DMS 273 treated with DMSO at 0.1 percent for 48 hours (cell line): ENCODE results near the gene ECSCR.
"Not testable (repeated sequence)": the region's sequence is repeated elsewhere in the genome, so short reads cannot be mapped to it uniquely, and the experiment has no call there.

Experiments
- DNase-seq: peaks from one replicate; lab custom pipeline; 2025; lab: John Stamatoyannopoulos, UW

The ECSCR gene

DNA sequence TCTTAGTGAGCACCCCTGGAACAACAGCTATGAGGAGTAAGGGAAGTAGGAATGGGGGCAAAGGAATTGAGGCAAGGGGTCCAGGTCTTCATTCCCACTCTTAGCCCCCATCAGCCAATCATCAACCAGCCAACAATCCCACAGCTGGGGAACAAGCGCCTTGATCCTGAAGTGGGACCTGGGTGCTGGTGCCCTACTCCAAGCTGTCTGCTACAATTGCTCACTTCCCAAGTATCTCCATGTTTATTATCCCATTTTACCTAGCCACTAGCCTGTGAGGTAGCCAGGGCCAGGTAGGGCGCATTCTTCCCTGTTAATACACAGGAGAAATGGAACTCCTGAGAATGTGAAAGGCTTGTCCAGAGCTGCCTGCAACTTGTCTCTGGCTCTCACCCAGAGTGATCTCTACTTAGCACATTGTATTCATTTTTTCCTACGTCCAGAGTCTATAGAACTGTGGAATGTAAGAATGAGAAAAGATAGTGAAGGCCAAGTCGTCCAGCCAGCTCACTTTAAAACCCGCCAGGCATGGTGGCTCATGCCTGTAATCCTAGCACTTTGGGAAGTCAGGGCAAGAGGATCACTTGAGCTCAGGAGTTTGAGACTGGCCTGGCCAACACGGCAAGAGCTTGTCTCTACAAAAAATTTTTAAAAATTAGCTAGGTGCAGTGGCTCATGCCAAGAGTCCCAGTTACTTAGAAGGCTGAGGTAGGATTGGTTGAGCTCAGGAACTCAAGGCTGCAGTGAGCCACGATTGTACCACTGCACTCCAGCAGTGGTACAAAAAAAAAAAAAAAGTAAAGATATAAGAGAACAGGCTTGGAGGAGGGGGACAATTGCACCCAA lies 17.0 kb downstream of the ECSCR start:
- no peak for DNase-seq

GRCh38 chr5:139443831-139444453 lies 18.6 kb downstream of the ECSCR start:
- DNase-seq: no peak

- not testable (repeated sequence) for DNase-seq
These were observed 22.1 kb downstream of the ECSCR start for GRCh38 chr5:139440416-139440815.

DNA sequence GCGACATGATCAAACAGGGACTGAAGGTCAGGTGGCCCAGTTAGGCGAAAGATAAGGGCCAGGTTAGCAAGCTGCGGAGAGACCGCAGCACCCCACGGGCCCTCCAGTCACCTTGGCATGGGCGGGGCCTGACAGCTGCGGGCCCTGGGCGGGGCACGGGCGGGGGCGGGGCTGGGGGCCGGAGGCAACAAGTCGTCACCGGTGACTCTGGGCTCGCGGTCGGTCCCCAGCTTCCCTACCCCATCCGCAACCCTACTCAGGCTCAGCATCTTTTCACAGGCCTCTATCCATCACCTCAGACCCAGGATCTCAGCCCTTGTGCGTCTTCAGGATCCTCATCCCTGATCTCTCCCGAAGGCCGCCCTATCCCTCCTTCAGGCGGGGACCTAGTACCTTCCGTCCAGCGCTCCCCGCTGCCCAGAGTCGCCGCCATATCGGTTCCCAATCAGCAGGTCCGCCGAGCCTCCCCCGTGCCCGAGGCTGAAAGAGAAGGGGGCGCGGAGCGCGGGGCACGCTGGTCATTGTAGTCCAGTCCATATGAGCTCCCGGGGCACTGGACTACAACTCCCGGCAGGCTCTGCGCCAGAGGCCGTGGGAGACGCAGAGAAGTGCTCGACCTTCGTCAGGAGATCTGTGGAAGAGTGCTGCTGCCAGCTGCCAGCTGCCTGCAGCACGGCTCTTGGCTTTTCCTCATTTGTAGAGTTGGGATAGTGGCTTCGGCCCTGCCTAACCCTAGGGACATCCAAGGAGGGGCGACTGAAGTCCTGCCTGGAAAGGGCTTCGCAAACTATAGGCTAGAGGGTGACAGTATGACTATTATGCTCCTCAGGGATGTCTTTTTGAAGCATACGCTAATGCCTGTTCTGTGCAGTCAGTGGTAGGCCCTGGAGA lies 23.3 kb downstream of the ECSCR start, which contains the start of gene DNAJC18:
TSS of gene DNAJC18 (minus strand) at position 513 of the 891 bp plus-strand sequence. CDS start at position 433, 80 bp downstream.
- DNase-seq: peak; percentile 87

- no peak for DNase-seq
These were observed 23.9 kb downstream of the ECSCR start for GRCh38 chr5:139438707-139439012.

- no peak for DNase-seq
These were observed 26.9 kb downstream of the ECSCR start for GRCh38 chr5:139435676-139436075.

DNA sequence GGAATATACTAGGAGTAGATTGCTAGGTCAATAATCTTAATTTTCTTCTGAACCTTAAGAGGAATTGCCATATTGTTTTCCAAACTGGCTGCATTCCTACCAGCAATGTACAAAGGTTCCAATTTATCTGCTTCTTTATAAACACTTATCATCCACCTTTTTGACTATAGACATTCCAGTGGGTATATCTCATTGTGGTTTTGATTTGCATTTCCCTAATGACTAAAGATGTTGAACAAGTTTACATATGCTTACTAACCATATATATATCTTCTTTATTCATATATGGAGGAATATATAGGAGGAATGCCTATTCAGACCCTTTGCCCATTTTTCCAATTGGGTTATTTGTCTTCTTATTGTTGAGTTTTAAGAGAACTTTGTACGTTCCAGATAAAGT lies 30.8 kb downstream of the ECSCR start:
- DNase-seq: no peak

GRCh38 chr5:139430015-139430414 lies 32.5 kb downstream of the ECSCR start:
- no peak for DNase-seq

- no peak for DNase-seq
These were observed 36.2 kb downstream of the ECSCR start for GRCh38 chr5:139426203-139426885.

DNA sequence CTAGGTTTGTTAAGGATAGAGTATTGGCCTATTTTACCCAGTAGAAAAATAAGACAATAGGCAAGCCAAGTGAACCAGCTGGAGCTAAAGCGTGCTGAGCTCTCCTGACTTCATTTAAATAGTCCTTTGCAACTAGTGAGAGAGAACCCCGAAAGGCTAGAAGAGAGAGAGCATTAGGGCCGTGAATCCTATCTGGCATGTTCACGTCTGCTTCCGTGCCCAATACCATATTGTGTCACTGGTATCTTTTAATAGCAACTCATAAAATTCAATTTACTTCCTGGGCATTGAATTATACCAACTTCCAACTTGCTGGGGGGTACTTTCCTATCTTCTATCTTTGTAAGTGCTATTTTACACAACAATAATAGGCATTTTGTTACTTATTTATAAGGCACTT lies 37.0 kb downstream of the ECSCR start:
- DNase-seq: no peak

GRCh38 chr5:139422307-139422893 lies 40.1 kb downstream of the ECSCR start:
- peak; percentile 56 for DNase-seq

DNA sequence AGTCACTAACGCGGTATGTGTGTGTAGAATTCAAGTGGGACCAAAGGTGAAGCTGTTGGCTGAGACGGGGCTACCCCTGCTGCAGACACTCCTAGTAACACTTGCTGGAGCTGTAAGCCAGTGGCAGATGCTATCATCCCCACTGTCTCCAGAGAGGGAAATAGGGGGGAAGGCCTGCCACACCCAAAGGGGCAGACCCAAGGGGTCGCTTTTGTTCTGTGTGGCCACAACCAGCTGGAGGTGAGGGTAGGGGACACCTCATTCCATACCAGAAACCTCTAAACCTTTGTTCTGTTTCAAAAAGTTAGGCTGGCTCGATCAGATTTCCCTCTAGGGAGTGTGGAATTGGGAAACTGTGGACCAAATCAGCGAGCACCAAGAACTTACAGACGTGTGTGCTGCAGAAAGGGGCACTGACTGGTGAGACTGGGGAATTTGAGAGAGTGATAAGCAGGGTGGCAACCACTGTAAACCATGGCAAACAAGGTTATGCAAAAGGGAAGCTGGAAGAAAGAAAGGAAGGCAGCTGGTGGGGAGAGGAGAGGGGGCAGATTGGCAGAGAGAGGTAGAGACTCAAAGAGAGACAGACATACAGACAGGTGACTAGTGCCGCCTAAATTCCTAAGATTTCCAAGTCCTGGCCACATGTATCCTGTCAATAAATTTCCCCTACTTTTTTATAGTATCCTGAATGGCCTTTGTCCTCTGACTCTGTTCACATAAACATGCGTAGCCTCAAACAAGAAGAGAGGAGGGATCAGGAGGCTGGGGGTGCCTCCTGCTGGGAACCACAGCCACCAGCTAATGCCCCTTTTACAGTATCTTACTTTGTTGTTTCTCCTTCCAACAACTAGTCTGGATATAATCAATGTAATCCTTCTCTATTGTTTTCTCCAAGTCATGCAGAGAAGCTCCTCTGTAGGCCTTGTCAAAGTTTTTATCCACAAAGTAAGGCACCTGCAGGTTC lies 43.0 kb downstream of the ECSCR start:
- no peak for DNase-seq

DNA sequence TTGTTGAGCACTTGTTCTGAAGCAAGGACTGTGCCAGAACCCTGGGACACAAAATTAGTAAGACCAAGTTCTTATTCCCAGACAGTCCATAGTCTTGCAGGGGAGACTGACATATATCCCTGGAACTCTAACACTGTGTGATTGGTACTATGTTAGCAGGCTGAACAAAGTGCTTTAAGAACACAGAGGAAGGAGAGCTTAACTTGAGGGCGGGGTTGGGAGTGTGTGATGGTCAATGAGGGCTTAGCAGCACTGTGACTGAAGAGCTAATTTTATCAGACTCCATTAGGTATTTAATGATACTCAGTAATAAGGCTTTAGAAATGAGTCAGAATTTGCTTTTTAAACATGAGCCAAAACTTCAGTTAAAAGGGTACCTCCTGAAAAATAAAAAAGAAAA lies 43.8 kb downstream of the ECSCR start:
- no peak for DNase-seq

- DNase-seq: peak; percentile 61
These were observed 45.3 kb downstream of the ECSCR start for GRCh38 chr5:139417214-139417613.

DNA sequence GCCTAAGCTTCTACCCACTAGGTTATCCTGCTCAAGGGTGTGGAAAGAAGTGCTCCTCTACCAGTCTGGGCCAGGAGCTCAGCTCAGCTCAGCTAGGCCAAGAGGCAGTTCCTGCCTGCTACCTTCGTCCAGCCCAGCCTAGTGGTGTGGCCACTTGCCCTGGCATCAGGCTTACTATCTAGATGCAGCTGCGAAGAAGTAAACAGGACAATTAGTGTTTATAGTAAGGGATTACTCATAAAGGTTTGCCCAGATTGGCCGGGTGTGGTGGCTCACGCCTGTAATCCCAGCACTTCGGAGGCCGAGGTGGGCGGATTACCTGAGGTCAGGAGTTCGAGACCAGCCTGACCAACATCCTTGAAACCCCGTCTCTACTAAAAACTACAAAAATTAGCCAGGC lies 45.9 kb downstream of the ECSCR start:
- DNase-seq: no peak

DNA sequence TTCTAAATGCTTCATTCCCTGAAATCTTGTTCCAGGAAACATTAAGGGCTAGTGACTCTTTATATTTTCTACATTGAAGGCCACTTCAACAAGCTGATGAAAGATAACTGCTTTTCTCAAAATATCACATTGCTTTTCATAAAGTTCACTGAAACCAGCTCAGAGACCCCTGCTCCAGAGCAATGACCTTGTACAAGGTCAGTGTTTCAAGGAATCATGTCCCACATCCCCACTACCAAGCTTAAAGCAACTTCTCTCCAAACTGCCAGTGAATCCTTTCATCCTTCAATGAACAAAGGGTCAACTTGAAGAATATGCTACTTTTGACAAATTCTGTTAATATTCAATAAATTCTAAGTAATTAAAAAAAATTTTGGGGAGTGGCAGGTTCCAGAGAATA lies 46.7 kb downstream of the ECSCR start:
- no peak for DNase-seq

GRCh38 chr5:139415221-139415861 lies 47.2 kb downstream of the ECSCR start:
- DNase-seq: peak; percentile 33

DNA sequence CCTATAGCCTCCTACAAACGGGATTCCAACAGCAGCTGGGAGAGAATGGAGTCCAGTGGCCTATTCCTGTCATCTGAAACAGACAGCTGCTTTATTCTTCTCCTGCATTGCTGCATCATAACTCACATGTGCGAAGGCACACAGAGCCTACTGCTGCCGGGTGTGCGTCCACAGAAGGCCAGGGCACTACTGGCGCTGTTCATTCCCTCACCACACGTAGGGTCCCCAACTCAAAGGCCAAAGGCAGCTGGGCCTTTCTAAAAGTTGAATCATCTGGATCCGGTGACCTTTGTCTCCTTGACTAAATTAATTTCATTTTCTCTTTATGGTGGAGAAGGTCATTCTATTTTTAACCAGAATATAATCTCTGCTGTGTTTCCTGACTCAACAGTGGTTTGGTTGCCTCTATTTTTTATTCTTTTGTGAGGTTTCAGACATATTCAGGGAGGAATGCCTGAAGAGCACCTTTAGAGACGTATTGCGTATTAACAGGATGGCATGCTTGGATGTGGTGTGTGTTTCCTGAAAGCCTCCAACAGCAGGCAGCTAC lies 47.9 kb downstream of the ECSCR start:
- no peak for DNase-seq

DNA sequence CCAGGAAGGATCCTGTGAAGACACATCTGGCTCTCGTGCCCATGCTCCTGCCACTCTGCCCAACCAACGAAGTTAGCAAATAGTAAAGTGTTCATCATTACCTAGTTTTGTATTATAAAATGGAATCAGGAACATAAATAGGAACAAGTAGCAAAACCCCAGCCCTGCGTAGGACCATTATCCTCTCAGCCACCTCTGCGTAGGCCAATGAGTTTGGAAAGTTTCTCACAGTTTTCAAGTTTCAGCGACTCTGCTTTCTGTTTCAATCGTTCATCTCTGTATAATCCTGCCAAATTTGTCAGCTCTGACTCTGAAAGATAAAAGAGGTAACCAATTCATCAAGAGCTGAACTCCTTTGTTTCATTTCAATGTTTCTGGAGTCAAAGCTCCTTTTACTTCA lies 48.6 kb downstream of the ECSCR start:
- no peak for DNase-seq

DNA sequence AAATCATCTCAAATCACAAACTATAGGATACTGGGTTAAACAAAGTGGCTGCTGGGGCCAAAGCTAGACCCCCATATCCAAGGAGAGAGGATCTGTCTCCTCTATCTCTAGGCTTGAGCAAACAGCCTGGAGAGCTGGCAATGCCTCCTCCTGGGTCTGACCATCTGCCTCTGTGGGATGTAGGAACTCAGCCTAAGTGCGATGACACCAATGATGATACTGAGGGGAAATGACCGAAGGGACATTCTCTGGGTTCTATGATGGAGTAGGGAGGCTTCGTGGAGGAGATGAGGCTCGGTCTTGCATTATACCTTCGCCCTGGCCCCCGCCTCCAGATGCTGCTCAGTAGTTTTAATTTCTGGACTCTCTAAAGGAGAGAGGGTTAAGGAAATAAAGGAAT lies 49.4 kb downstream of the ECSCR start:
- no peak for DNase-seq
